Natural killer cell treated with Interleukin-12 subunit alpha and Interleukin-12 subunit beta and Interleukin-15 and Interleukin-18, amount 100 ng/mL, for 72 hours (primary cell): Measurements from ENCODE around the gene TCOF1. TPM values are rescaled to one million over a fixed set of nuclear protein-coding genes. Genes with fewer than 3 reads are reported as not detected.

Experiments
- ATAC-seq, 2 donors: fragments of 150-1000 bp; cut with Tn5 transposase in 1 of 2; sonication (Bioruptor Pico), chemical (Tn5 transposase) in 1 of 2; 2 replicates each; pipeline ENCODE4 v1.10.0; 2021
- DNase-seq: peaks from one replicate; pipeline ENCODE4 v3.0.0; 2022; ENCODE audit warnings: low spot score
- H3K27ac Mint-ChIP-seq, 2 donors: 1 replicate in 1 of 2; 2 replicates in 1 of 2; pipeline ENCODE4 v1.8.0; 2022; ENCODE audit warnings: mixed read lengths in 2 of 2, mild to moderate bottlenecking in 1 of 2, moderate library complexity in 1 of 2
- H3K27me3 Mint-ChIP-seq, 2 donors: 1 replicate in 1 of 2; 2 replicates in 1 of 2; pipeline ENCODE4 v1.8.0; 2022; ENCODE audit warnings: mixed read lengths in 2 of 2
- H3K36me3 Mint-ChIP-seq: one replicate; pipeline ENCODE4 v1.8.0; 2022; ENCODE audit warnings: mixed read lengths
- H3K4me1 Mint-ChIP-seq, 2 donors: 1 replicate in 1 of 2; 2 replicates in 1 of 2; pipeline ENCODE4 v1.8.0; 2022; ENCODE audit warnings: low read depth in 2 of 2, mixed read lengths in 2 of 2, mild to moderate bottlenecking in 1 of 2
- H3K4me3 Mint-ChIP-seq: one replicate; pipeline ENCODE4 v1.8.0; 2022; ENCODE audit warnings: mixed read lengths
- H3K9me3 Mint-ChIP-seq: 2 replicates; pipeline ENCODE4 v1.8.0; 2022; ENCODE audit warnings: mixed read lengths
- total RNA-seq, 2 donors: library from RNA; stranded (reverse); gene quantifications; one replicate each; pipeline ENCODE4 v1.2.3, GENCODE V29; 2022

The TCOF1 gene
- total RNA-seq, 2 donors from 2014 or later: 70.0 to 140 TPM

DNA sequence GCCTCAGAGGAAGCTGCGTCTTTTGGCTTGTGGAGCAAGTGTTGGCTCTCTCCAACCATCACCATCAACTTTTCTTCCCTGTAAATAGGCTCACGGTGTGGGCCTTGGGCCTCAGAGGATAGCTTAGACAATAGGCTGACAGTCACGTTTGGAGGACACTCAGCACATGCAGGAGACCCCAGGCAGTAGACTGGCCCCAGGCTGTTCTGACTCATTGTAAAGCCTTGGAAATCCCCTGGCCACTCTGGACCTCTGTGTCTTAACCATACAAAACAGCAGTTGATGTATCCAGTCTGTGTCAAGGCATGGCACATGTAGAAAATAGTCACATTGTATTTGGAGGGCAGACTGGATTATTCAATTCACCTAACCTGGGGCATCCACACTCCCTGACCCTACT is 36.6 kb downstream of the TCOF1 start:
- H3K9me3 Mint-ChIP-seq: no peaks in the 10 kb centered on the region
- peak overlapping the region in 1 of 2 donors; percentile 21 for H3K27ac Mint-ChIP-seq
- peak; percentile 46 to 60 for ATAC-seq
- peaks cover 5 to 6% of the 10 kb centered on the region in 2 donors for H3K4me1 Mint-ChIP-seq
- no peaks in the 10 kb centered on the region for H3K27me3 Mint-ChIP-seq
- H3K36me3 Mint-ChIP-seq: peaks cover 7% of the 10 kb centered on the region
- no peak overlapping the region for H3K4me3 Mint-ChIP-seq
- no peak for DNase-seq

DNA sequence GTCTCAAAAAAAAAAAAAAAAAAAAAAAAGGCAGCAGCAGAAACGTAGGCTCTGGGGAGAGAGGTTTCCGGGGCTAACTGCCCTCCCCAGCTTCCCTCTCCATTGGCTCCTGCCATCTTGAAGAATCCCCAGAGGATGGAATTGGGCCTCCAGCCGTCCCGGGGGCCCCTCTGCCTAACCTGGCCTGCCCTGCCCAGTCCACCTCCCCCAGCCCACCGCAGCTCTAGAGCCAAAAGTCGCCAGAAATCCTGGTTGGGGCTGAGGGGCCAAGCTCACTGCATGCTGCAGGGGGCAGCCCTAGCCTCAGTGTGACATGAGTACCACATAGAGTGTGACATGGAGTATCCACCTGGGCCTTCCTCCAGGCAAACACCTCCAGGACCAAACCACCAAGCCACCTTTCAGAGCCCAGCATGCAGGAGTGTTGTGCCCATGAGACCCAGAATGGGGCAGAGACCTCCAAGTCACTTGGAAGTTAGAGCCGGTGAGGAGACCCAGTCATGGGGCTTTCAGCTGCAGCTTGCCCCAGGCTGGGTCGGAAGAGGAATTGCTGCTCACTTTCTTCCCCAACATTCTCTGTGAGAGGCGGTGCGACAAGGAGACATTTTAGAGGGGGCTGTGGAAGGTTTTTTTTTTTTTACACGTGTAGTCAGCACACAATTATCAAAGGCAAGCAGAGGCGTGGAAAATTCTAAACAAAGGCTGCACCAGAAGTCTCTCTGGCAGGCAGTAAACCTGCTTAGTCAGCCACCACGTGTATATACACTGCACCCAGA is 37.6 kb downstream of the TCOF1 start:
- Mint-ChIP-seq H3K4me1 (peaks cover 5 to 7% of the 10 kb centered on the region in 2 donors), H3K4me3 (no peak overlapping the region), H3K36me3 (peaks cover 7% of the 10 kb centered on the region), H3K9me3 (no peaks in the 10 kb centered on the region), H3K27me3 (no peaks in the 10 kb centered on the region), H3K27ac (no peak overlapping the region)
- DNase-seq (no peak), ATAC-seq (no peak)

DNA sequence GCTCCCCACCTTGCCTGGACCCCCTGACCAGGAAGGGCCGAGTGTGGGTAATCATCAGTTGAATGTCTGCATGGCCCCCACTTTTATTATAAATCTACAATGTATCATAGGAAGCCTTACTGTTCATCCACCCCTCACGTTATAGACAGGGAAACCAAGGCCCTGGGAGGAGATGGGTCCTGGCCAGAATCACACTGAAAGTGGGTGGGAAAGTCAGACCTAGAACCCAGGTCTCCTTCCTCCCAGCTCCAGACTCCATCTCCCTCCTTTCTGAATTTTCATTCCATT is 38.1 kb downstream of the TCOF1 start:
- Mint-ChIP-seq H3K9me3 (no peaks in the 10 kb centered on the region), H3K4me1 (peaks cover 8 to 11% of the 10 kb centered on the region in 2 donors), H3K36me3 (peaks cover 11% of the 10 kb centered on the region), H3K27ac (peak overlapping the region; percentile 62 to 69), H3K4me3 (no peak overlapping the region), H3K27me3 (no peaks in the 10 kb centered on the region)
- ATAC-seq: no peak
- no peak for DNase-seq

DNA sequence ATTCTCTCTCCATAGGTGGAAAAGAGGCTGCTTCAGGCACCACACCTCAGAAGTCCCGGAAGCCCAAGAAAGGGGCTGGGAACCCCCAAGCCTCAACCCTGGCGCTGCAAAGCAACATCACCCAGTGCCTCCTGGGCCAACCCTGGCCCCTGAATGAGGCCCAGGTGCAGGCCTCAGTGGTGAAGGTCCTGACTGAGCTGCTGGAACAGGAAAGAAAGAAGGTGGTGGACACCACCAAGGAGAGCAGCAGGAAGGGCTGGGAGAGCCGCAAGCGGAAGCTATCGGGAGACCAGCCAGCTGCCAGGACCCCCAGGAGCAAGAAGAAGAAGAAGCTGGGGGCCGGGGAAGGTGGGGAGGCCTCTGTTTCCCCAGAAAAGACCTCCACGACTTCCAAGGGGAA is 38.8 kb downstream of the TCOF1 start:
- Mint-ChIP-seq H3K9me3 (no peaks in the 10 kb centered on the region), H3K27me3 (no peaks in the 10 kb centered on the region), H3K4me1 (peaks cover 8 to 15% of the 10 kb centered on the region in 2 donors), H3K4me3 (no peak overlapping the region), H3K36me3 (peaks cover 14% of the 10 kb centered on the region), H3K27ac (peak overlapping the region; percentile 62 to 69)
- DNase-seq (no peak), ATAC-seq (no peak)

DNA sequence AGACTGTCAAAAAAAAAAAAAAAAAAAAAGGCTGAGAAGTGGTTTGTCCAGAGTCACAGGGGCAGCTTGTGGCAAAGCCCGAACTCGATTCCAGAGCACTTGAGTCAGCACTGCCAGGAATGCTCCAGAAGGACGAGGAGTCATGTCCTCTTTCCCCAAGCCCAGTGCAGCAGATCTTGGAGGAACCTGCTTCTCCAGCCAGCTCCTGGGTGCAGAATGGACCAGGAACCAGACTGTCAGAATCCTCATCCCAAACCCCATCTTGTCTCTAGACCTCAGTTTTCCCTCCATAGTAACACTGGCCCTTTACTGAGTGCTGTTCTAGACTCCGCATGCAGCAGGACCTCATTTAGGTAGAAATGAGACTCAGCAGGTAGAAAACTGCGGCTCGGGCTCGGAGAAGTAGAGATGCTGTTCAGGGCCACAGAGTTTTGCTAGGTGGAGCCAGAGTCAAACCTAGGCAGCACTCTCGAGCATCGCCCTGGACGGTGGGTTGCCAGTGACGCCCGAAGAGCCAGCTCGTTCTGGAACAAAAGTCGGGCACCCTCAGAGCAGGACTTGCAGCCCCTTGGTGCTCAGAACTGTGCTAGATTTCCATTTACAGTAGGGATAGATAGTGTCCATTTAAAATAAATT is 39.8 kb downstream of the TCOF1 start:
- H3K27me3 Mint-ChIP-seq: no peaks in the 10 kb centered on the region
- no peak for DNase-seq
- no peak for ATAC-seq
- peaks cover 15% of the 10 kb centered on the region for H3K36me3 Mint-ChIP-seq
- H3K4me3 Mint-ChIP-seq: no peak overlapping the region
- H3K9me3 Mint-ChIP-seq: no peaks in the 10 kb centered on the region
- H3K4me1 Mint-ChIP-seq: peaks cover 8 to 16% of the 10 kb centered on the region in 2 donors
- H3K27ac Mint-ChIP-seq: no peak overlapping the region

DNA sequence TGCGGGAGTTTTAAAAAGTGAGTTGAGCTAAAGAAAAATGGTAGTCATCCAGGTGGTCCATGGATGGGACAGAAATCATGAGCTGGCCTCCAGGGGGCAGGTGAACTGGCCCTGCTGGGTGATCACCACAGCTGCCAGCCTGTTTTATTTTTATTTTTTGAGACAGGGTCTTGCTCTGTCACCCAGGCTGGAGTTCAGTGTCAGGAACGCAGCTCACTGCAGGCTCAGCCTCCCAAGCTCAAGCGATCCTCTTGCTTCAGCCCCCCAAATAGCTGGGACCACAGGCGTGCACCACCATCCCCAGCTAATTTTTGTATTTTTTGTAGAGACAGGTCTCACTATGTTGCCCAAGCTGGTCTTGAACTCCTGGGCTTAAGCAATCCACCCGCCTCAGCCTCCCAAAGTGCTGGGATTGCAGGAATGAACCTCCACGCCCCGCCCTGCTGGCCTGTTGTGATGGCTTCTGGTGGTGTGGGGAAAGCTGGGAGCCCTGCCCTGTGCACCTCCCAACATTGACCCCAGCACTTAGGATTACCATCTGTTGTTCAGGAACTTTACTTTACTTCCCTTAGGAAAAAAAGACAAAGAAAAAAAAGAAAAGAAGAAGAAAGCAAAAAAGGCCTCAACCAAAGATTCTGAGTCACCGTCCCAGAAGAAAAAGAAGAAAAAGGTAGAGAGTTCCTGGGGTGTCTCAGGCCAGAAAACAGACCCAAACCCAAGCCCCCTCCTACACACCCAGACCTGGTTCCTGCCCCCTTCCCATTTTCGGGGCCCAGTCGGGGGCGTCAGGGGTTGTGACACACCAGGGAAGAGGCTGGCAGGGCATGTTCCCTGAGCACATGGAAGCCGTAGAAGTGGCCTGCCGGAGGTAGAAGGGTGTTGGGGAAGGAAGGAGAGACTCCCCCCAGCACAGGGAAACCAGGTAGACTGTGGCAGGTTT is 40.6 kb downstream of the TCOF1 start:
- no peaks in the 10 kb centered on the region for H3K9me3 Mint-ChIP-seq
- H3K4me1 Mint-ChIP-seq: peaks cover 8 to 16% of the 10 kb centered on the region in 2 donors
- H3K36me3 Mint-ChIP-seq: peaks cover 21% of the 10 kb centered on the region
- DNase-seq (no peak), ATAC-seq (no peak)
- peak overlapping the region; percentile 21 to 25 for H3K27ac Mint-ChIP-seq
- H3K27me3 Mint-ChIP-seq: no peaks in the 10 kb centered on the region
- no peak overlapping the region for H3K4me3 Mint-ChIP-seq

DNA sequence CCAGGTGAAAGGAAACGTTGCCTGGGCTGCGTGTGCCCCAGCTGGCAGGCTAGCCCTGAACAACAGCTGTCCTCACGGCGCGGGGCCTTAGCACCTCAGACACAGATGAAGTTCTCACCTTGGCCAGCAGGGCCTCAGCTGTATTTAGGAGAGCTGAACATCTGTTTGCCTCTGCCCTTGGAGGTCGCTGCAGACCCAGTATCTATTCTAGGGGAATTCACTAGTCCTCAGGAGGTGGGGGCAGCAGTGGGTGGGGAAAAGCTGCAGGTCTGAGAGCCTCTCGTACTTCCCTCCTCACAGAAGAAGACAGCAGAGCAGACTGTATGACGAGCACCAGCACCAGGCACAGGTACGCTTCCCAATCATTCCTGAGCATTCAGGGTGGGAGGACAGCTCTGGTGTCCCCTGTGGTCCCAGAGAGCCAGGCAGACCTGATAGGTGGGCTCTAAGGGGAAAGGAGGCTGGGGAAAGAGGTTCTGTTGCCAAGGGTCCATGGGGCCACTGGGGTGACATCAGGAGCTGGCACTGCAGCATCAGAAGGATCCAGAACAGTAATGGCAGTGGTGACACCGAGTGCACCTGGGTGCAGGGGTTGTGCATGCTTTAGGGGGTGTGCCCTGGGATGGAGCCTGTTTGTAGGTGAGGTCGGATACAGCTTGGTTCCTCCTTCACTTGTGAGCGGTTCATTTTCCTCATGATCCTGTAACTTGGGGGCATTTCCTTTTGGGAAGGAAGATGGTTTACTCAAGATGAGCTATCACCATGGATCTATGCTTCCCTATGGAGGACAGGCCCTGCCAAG is 41.4 kb downstream of the TCOF1 start:
- H3K36me3 Mint-ChIP-seq: peaks cover 21% of the 10 kb centered on the region

DNA sequence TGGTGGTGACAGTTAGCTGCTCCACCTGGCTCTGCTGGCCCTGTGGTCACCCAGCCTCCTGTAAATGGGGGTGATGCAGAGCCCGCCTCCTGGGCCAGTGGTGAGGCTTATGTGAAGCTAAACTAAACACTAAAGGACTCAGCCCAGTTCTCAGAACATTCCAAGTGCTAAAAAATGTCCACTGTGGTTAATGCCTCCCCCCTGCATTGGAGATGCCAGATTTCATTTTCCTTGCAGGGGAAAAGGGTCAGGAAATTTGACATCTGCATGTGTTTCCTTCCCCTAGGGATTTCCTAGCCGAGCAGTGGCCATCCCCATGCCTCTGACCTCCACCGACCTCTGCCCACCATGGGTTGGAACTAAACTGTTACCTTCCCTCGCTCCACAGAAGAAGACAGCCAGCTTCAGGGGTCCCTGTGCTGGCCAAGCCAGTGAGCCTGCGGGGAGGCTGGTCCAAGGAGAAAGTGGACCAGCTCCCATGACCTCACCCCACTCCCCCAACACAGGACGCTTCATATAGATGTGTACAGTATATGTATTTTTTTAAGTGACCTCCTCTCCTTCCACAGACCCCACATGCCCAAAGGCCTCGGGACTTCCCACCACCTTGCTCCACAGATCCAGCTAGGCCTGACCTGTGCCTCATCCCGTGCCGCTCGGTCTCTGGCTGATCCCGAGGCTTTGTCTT is 42.2 kb downstream of the TCOF1 start:
- no peaks in the 10 kb centered on the region for H3K9me3 Mint-ChIP-seq
- H3K4me1 Mint-ChIP-seq: peaks cover 6 to 16% of the 10 kb centered on the region in 2 donors
- peak overlapping the region in 1 of 2 donors; percentile 71 for H3K27ac Mint-ChIP-seq
- peak in 1 of 2 donors; percentile 7 for ATAC-seq
- peaks cover 21% of the 10 kb centered on the region for H3K36me3 Mint-ChIP-seq
- no peaks in the 10 kb centered on the region for H3K27me3 Mint-ChIP-seq
- DNase-seq: no peak
- H3K4me3 Mint-ChIP-seq: no peak overlapping the region

More for the DNA sequence above, 41.4 kb downstream of the TCOF1 start:
- Mint-ChIP-seq H3K27ac (peak overlapping the region; percentile 25 to 64), H3K4me1 (peaks cover 8 to 16% of the 10 kb centered on the region in 2 donors), H3K27me3 (no peaks in the 10 kb centered on the region), H3K9me3 (no peaks in the 10 kb centered on the region), H3K4me3 (no peak overlapping the region)
- DNase-seq: no peak
- peak; percentile 2 to 55 for ATAC-seq

DNA sequence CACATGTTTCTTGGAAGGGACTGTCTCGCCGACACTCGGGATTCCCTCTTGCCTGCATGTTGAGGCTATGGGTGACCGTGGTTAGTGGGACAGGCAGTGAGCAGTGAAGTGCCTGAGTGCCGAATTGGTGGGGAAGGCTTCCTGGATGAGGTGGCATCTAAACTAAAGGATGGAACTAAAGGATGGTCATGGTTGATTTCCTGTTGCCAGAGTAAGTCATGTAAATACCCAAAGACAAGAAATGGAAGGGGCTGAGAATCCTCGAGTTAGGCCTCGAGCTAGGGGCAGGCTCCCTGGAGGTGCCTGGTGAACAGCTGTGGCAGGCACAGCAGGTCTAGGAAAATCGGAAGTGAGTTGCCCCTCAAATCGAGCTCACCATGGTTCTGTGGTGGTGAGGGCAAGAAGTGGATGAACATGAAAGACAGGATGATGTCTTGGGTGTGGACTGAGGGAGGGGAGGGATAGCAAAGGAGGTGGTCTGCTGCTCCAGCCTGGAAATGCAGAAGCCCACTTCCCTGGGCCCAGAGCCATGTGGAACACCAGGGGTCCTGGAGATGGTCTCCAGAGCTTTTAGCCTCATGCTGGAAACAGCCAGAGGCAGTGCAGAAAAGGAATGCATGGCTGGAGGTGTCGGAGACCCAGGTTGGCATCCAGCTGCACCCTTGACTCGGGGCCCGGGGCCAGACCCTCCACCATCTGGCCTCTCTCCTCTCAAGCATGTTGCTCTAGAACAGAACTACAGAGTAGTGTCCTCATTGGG is 43.0 kb downstream of the TCOF1 start:
- Mint-ChIP-seq H3K27ac (peak overlapping the region; percentile 28 to 71), H3K4me1 (peaks cover 6 to 16% of the 10 kb centered on the region in 2 donors), H3K9me3 (no peaks in the 10 kb centered on the region), H3K27me3 (no peaks in the 10 kb centered on the region), H3K36me3 (peaks cover 21% of the 10 kb centered on the region), H3K4me3 (no peak overlapping the region)
- ATAC-seq (no peak), DNase-seq (no peak)

DNA sequence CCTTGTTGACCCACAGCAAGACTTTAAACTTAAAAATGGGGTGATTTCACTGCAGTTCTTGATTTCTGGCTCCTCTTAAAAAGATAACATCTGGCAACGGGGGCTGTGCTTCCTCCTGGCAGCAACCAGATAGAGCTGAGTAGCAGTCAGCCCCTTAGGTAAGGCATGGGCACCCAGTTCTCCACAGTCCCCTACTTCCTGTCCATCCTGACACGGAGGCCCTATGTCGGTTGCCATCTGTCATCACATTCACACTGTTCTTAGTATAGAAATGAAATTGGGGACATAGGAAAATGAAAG is 43.5 kb downstream of the TCOF1 start:
- Mint-ChIP-seq H3K4me1 (peaks cover 7 to 17% of the 10 kb centered on the region in 2 donors), H3K27ac (peak overlapping the region; percentile 28 to 71), H3K36me3 (peaks cover 20% of the 10 kb centered on the region), H3K4me3 (no peak overlapping the region), H3K27me3 (no peaks in the 10 kb centered on the region), H3K9me3 (no peaks in the 10 kb centered on the region)
- ATAC-seq (no peak), DNase-seq (no peak)

DNA sequence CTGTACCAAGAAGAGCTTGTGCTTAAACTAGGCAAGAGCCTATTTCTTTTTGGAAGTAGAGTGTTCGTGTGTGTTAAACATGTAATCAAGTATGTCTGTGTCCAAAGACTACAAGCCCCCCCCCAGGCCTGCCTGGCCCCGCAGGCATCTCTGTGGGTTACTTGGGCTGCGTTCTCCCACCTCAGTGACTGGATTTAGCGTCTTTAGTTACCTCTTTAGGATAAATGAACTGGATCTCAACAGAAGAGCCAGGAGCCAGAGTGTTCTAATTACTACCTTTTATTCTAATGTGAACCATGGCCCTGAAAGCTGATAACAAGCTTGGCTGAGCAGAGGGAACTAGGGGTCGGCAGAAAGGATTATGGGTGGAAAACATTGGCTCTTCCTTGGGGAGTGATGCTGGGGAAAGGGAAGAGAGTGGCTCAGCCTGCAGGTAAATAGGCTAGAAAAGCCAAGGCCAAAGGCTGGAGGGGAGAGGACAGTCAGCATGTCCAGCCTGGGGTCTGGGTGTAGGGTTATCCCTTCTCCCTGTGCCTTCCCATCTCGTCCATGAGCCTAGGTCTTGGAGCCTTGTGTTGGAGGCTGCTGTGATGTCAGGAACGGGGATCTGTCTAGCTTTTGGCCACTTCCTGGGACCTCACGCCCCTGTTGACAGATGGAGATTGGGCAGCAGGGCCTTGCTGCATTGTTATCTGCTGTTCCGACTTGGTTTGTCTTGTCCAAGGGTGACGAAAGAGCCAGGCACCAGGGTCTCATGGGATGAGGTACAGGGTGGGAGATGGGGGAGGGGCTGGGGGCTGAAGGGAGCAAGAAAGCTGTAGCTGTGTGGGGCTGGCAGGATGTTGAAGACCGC is 44.1 kb downstream of the TCOF1 start:
- peaks cover 14% of the 10 kb centered on the region for H3K36me3 Mint-ChIP-seq
- peak overlapping the region; percentile 28 to 71 for H3K27ac Mint-ChIP-seq
- DNase-seq: no peak
- H3K9me3 Mint-ChIP-seq: no peaks in the 10 kb centered on the region
- H3K4me1 Mint-ChIP-seq: peaks cover 9 to 14% of the 10 kb centered on the region in 2 donors
- no peaks in the 10 kb centered on the region for H3K27me3 Mint-ChIP-seq
- ATAC-seq: no peak
- H3K4me3 Mint-ChIP-seq: no peak overlapping the region
